ENCODE data around the gene USP6. TPM values are rescaled to one million over a fixed set of nuclear protein-coding genes. Genes with fewer than 3 reads are reported as not detected.

USP6 gene
- total RNA-seq (2022; extraction: Qiagen RNA extraction; ENCODE audit: low read depth): 0.01 to 0.05 TPM (median 0.03 TPM) in 4 of 5 replicates, not detected in the other

GRCh38 chr17:5115673-5116651, at the start of gene USP6:
Gene USP6 (plus strand): TSS chr17:5116032. CDS start chr17:5130368, 14,336 bp downstream.

GRCh38 chr17:5078106-5079028, 37.5 kb upstream of the USP6 start, which contains the start of gene ZFP3:
Gene ZFP3 (plus strand): TSS chr17:5078467. CDS start chr17:5091505, 13,038 bp downstream.

GRCh38 chr17:5111402-5112204, 4.2 kb upstream of the USP6 start, which contains the start of gene ZNF232:
Gene ZNF232 (minus strand): TSS chr17:5111878. CDS start chr17:5111822, 56 bp downstream.

GRCh38 chr17:5191541-5192417, 75.9 kb downstream of the USP6 start, which contains the start of gene ZNF594:
Gene ZNF594 (minus strand): TSS chr17:5191868. CDS start chr17:5184256, 7,612 bp downstream.

Other genes with a start within 250 kb of the USP6 start
- 0.22 to 0.38 TPM (median 0.31 TPM) in 5 replicates for gene C17orf107, start 216.5 kb upstream of the USP6 start, total RNA-seq (2022; extraction: Qiagen RNA extraction; ENCODE audit: low read depth)
- gene CHRNE, start 212.9 kb upstream of the USP6 start, total RNA-seq (2022; extraction: Qiagen RNA extraction; ENCODE audit: low read depth): 0.06 to 0.17 TPM (median 0.13 TPM) in 4 of 5 replicates, not detected in the other
- 0.03 TPM in 1 of 5 replicates, not detected in the others for gene GP1BA, start 183.8 kb upstream of the USP6 start, total RNA-seq (2022; extraction: Qiagen RNA extraction; ENCODE audit: low read depth)
- 54.1 to 83.4 TPM (median 76.5 TPM) in 5 replicates for gene SLC25A11, start 176.0 kb upstream of the USP6 start, total RNA-seq (2022; extraction: Qiagen RNA extraction; ENCODE audit: low read depth)
- gene RNF167, start 175.8 kb upstream of the USP6 start, total RNA-seq (2022; extraction: Qiagen RNA extraction; ENCODE audit: low read depth): 96.0 to 144 TPM (median 124 TPM) in 5 replicates
- 2,321 to 2,833 TPM (median 2,776 TPM) in 5 replicates for gene PFN1, start 167.5 kb upstream of the USP6 start, total RNA-seq (2022; extraction: Qiagen RNA extraction; ENCODE audit: low read depth)
- 48.2 to 65.0 TPM (median 54.7 TPM) in 5 replicates for gene ENO3, start 164.9 kb upstream of the USP6 start, total RNA-seq (2022; extraction: Qiagen RNA extraction; ENCODE audit: low read depth)
- 75.7 to 100 TPM (median 76.7 TPM) in 5 replicates for gene SPAG7, start 148.2 kb upstream of the USP6 start, total RNA-seq (2022; extraction: Qiagen RNA extraction; ENCODE audit: low read depth)
- 30.5 to 43.3 TPM (median 32.4 TPM) in 5 replicates for gene CAMTA2, start 128.4 kb upstream of the USP6 start, total RNA-seq (2022; extraction: Qiagen RNA extraction; ENCODE audit: low read depth)
- 1.0 to 1.6 TPM (median 1.3 TPM) in 5 replicates for gene INCA1, start 118.5 kb upstream of the USP6 start, total RNA-seq (2022; extraction: Qiagen RNA extraction; ENCODE audit: low read depth)
- gene KIF1C, start 118.1 kb upstream of the USP6 start, total RNA-seq (2022; extraction: Qiagen RNA extraction; ENCODE audit: low read depth): 101 to 112 TPM (median 103 TPM) in 5 replicates
- 0.34 to 1.0 TPM (median 0.72 TPM) in 5 replicates for gene SLC52A1, start 80.6 kb upstream of the USP6 start, total RNA-seq (2022; extraction: Qiagen RNA extraction; ENCODE audit: low read depth)
- 0.68 to 1.2 TPM (median 0.89 TPM) in 5 replicates for gene ZFP3, start 37.6 kb upstream of the USP6 start, total RNA-seq (2022; extraction: Qiagen RNA extraction; ENCODE audit: low read depth)
- gene ZNF232, start 4.2 kb upstream of the USP6 start, total RNA-seq (2022; extraction: Qiagen RNA extraction; ENCODE audit: low read depth): 4.1 to 4.7 TPM (median 4.6 TPM) in 5 replicates
- 1.2 to 2.2 TPM (median 1.5 TPM) in 5 replicates for gene ZNF594, start 75.8 kb downstream of the USP6 start, total RNA-seq (2022; extraction: Qiagen RNA extraction; ENCODE audit: low read depth)
- gene SCIMP, start 118.8 kb downstream of the USP6 start, total RNA-seq (2022; extraction: Qiagen RNA extraction; ENCODE audit: low read depth): not detected in 5 replicates
- gene RABEP1, start 166.3 kb downstream of the USP6 start, total RNA-seq (2022; extraction: Qiagen RNA extraction; ENCODE audit: low read depth): 38.6 to 45.7 TPM (median 43.3 TPM) in 5 replicates